Peyer's patch (tissue), 4 donors: ENCODE results near the gene THBD.

Source experiments
- POLR2A ChIP-seq, 2 donors: fragments of 450-650 bp; IDR thresholded peaks; one replicate each; pipeline ENCODE4 v1.5.1; 2017; ENCODE audit warnings: antibody characterized with exemption in 2 of 2, mild to moderate bottlenecking in 2 of 2, moderate library complexity in 2 of 2
- TF ChIP-seq, protein P1 (sequence below), 6 experiments: fragments of 450-650 bp in 4 of 6; fragments of 200-600 bp in 2 of 6; sonication (generic) in 1 of 6; IDR thresholded peaks; one replicate each; pipeline ENCODE4 v1.5.1; 2017 to 2019; ENCODE audit warnings: antibody characterized with exemption in 6 of 6, mild to moderate bottlenecking in 3 of 6, moderate library complexity in 1 of 6

DNA sequence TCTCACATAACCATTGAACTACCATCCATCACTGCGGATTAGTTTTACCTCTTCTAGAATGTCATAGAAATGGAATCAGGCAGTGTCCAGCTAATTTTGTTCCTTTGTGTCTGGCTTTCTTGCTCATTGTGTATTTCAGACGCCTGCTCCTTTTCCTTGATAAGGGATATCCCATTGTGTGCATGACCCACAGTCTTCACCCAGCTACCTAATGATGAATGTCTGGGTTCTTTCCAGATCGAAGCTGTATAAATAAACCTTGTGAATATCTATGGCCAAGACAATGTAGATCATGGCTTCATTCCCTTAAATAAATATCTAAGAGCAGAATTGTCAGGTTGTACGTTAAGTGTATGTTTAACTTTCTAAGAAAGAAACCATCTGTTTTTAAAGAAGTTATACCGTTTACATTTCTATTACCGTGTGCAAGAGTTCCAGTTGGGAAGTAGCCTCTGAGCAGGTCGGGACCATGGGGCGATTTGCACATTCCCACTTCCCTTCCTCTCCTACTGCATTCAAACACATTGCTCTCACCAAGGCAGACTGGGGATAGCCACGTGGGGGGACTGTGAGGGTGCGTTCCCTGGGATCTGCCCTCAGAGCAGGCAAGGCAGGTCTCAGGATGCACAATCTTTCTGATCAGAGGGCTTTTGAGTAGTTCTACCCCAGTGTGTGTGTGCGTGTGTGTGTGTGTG lies 23.6 kb upstream of the THBD start:
- TF ChIP-seq, protein P1, sequence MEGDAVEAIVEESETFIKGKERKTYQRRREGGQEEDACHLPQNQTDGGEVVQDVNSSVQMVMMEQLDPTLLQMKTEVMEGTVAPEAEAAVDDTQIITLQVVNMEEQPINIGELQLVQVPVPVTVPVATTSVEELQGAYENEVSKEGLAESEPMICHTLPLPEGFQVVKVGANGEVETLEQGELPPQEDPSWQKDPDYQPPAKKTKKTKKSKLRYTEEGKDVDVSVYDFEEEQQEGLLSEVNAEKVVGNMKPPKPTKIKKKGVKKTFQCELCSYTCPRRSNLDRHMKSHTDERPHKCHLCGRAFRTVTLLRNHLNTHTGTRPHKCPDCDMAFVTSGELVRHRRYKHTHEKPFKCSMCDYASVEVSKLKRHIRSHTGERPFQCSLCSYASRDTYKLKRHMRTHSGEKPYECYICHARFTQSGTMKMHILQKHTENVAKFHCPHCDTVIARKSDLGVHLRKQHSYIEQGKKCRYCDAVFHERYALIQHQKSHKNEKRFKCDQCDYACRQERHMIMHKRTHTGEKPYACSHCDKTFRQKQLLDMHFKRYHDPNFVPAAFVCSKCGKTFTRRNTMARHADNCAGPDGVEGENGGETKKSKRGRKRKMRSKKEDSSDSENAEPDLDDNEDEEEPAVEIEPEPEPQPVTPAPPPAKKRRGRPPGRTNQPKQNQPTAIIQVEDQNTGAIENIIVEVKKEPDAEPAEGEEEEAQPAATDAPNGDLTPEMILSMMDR (IDR thresholded peaks at IDR 0.05): no peak
- TF ChIP-seq POLR2A (IDR thresholded peaks at IDR 0.05): no peak
